HG03196 (cell line): ENCODE measurements around the gene LIN7A.

Experiments used
- ATAC-seq: cut with Tn5 transposase; IDR thresholded peaks from one replicate; pipeline ENCODE4 v1.9.1; 2021; ENCODE audit not compliant: unreplicated experiment

Gene LIN7A, protein sequence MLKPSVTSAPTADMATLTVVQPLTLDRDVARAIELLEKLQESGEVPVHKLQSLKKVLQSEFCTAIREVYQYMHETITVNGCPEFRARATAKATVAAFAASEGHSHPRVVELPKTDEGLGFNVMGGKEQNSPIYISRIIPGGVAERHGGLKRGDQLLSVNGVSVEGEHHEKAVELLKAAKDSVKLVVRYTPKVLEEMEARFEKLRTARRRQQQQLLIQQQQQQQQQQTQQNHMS

DNA sequence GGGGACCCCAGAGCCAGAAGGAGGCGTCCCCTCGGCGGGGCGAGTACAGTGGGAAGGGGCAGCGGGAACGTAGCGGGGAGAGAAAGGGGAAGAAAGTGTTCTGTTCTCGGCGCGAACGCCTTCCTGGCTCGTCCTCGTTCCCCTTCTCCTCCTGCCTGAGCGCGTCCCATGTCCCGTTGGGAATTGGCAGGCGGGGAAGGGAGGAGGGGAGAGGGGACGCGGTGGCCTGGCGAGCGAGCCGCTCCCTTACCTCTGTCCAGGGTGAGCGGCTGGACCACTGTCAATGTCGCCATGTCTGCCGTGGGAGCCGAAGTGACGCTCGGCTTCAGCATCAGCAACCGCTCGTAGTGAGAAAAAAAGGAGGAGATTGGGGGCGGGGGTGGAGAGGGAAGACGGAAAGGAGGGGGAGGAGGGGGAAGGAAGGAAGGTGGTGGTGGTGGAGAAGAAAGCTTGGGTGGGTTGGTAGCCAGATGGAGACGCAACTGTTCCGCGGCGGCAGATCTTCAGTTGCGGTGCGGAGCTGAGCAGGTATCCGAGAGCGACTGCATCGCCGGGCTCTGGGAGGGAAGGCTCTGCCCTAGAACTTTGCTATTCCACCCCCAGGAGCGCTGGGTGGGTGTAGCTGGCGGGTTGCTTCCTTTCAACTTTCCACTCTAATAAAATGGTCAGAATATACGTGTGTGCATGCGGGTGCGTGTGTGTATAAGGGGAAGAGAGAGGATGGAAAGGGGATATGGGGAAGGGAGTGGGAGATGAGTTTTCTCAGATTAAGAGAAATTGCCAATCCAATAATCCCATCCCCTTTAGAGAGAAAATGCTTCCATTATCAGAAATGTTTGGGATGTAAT, at the start of gene LIN7A:
LIN7A (minus strand) TSS at position 544 of the 848 bp plus-strand sequence; CDS start at position 332, 212 bp downstream.
- ATAC-seq, result peak; percentile 18

DNA sequence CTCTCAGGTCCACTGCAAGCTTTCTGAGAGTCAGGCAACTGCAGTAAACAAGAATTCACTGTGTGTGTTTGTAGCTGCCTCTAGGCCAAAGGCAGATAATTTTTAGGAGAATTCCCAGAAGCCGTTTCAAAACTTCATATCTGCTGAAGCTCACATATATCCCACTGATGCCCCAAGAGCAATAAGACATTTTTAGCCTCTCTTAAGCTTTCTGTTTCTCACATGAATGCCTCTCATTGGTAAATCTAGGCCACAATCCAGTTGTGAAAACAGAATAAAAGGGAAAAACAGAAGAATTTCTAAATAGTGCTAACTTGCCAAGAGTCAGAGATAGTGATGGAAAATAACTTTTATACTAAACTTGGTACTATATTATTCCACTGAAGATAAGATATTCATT, 48.5 kb upstream of the LIN7A start:
- no peak for ATAC-seq

DNA sequence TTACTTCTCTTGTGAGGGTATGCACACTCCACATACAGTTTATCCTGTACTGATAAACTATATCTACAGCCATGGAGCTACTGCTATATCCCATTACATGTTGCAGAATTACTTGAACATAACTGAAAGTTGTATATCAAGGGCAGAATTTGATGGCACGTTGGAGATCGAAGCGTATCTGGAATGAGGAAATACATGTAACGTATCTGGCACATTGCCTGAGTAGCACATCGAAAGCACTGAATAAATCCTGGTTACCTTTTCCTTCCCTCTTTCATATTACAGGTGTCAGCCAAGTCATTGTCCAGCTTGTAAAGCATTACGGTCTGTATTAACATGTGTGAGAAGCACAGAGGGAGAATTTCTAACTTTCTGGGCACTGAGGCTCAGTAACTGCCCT, 42.1 kb upstream of the LIN7A start:
- ATAC-seq, result no peak

DNA sequence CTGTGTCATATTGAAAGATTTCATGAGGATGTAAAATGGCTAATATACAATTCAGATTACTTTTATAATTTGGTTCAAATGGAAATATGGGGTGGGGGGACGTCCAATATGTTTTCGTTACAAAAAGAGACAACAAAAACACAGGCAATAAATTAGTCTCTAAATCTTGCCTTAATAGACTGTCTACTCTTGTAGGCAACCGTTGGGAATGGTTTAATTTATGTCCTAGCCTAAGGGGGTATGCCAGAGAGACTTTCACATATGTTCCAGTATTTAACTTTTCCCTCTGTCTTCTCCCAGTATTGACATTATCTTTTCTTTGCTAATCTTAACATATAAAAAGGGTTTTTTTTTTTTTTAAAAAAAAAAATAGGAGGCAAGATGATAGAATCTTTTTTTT, 41.5 kb upstream of the LIN7A start:
- ATAC-seq, result no peak

DNA sequence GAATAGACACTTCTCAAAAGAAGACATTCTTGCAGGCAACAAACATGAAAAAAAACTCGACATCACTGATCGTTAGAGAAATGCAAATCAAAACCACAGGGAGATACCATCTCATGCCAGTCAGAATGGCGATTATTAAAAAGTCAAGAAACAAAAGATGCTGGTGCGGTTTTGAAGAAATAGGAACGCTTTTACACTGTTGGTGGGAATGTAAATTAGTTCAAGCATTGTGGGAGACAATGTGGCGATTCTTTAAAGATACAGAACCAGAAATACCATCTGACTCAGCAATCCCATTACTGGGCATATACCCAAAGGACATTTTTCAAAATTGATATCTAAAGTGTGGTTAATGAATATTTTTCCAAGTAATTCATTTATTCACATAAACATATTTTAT, 39.6 kb upstream of the LIN7A start:
- no peak for ATAC-seq

DNA sequence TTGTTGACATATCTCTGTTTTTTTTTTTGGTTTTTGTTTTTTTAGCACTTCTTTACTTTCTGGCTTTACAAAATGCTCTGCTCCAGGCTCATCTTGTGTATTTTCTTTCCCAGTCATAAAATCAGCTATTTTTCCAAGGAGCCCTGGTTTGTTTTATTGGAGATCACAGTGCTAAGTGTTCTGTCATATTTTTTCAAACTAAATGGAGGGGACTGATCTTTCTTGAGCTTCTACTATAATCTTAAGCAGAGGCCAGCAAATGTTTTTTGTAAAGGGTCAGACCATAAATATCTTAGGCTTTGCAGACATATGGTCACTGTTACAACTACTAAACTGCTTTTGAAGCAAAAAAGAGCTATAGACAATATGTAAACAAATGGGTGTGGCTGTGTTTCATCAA, 30.6 kb upstream of the LIN7A start:
- ATAC-seq, result no peak

DNA sequence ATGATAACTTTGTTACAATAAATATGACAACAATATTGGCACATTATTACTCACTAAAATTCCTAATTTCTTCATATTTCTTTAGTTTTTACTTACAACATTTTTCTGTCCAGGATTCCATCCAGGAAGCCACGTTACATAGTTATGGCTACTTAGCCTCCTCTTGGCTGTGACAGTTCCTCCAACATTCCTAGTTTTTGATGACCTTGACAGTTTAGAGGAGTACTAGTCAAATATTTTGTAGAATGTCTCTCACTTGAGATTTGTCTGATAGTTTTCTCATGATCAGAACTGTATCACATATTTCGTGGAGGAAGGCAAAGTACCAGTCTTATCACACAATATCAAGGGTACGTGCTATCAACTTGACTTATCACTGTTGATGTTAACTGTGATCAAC, 29.8 kb upstream of the LIN7A start:
- ATAC-seq, result no peak

DNA sequence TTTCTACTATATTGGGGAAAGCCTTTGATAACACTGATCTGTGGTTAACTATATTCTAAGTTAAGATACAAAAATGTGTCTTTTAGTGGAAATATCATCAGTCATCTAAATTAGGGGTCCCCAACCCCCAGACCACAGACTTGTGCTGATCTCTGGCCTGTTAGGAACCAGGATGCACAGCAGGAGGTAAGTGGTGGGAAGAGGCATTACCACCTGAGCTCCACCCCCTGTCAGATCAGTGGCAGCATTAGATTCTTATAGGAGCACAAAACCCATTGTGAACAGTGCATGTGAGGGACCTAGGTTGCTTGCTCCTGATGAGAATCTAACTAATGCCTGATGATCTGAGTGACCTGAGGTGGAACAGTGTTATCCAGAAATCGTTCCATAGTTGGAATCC, 28.3 kb upstream of the LIN7A start:
- no peak for ATAC-seq

DNA sequence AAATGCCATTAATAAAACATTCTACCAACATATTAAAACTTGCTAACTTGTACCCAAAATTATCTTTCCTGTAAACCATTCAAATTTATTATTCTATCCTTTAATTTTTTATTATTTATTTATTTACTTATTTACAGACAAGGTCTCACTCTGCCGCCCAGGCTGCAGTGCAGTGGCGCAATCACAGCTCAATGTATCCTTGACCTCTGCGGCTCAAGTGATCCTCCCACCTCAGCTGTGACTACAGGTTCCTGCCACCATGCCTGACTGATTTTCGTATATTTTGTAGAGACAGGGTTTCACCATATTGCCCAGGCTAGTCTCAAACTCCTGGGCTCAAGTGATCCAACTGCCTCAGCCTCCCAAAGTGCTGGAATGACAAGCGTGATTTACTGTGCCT, 20.4 kb upstream of the LIN7A start:
- no peak for ATAC-seq

DNA sequence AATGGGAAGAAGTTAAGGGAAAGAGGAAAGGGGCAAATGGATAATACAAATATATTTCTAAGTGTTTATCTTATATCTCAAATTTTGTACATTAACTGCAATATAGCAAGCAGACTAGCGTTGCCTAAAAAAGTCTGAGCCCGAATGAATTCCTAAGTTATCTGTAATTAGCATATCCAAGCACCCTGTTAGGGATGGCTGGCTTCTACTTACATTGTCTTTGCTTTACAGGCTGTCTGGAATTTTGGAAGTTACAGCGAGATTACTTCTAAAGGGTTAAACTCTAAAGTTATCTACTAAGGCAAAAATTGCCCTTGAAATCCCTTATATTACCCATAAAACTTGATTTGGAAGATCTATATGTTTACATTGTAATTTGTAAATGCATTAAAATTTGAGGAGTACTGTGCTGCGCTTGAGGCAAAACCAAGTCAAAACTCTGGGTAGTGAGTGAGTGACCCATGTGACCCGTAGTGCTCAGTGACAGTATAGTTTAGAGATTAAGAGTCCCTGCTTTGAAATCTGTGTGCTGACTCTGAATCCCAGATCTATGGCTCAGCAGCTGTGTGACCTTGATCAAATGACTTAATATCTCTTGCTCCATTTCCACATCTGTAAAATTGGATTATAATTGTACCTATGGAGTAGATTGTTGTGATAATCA, 17.3 kb upstream of the LIN7A start:
- ATAC-seq, result no peak

DNA sequence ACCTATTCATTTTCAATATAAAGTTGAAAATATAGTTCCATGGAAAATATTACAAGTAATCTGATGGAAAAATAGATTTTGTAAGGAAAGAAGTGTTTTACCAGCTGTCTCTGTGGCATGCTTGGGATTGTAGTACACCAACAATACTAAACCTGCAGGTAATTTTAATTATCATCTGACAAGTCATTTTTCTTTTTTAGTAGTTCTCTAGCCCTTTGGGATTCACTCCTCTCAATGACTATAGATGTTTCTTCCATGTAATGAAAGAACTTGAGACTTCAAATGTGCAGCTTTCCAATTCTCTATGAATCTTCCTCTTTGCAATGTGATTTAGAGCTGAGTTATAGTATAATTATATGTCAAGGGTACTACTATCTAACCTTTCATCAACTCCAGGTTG, 14.7 kb upstream of the LIN7A start:
- ATAC-seq, result no peak

DNA sequence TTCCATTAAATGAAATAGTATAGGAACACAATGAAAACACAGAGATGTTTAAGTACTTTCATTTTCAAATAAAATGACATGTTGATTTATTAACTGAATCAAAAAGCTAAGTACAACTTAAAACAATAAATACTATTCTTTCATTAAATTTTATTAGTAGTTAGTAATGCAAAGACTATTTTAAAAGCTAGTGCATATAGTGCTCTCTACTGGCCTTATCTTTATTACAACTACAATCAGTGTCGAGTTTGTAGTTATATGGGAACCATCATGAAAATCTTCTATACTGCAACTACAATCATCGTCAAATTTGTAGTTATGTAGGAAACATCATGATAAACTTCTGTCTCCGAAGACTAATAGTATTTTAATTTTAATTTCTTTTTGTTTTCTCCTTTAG, 8.9 kb upstream of the LIN7A start:
- ATAC-seq, result no peak

DNA sequence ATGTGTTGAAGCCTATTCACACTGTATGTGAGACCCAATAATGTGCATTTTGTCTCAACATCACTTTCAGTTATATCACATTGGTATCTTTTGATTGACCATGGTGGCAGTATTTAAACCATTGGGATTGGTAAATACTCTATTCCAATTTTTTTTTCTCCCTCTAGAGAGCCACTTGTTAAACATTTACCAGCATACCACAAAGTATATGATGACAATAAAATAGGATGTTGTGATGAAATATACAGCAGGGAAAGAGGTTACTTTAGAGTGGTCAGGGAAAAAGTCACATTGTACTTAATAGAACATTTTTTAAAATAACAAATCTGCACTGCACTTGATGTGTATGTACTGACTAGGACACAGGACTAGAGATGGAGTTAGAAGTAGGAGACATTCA, 5.6 kb upstream of the LIN7A start:
- ATAC-seq, result no peak

DNA sequence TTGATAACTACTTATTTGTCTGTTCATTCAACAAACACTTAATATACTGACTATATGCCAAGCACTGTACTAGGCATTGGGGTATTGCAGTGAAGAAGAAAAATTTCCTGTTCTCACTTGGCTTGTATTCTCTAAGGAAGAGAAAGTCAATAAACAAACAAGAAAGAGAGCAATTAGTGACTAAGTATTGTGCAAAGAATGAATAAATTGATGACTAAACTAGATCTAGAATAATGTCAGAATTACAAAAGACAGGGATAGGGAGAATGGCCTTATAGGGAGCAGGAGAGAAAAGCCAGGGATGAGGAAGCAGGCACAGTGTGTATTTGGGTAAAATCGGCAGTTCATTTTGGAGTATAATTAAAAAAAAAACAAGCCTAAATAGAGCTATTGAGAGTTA, 4.2 kb upstream of the LIN7A start:
- ATAC-seq, result no peak

DNA sequence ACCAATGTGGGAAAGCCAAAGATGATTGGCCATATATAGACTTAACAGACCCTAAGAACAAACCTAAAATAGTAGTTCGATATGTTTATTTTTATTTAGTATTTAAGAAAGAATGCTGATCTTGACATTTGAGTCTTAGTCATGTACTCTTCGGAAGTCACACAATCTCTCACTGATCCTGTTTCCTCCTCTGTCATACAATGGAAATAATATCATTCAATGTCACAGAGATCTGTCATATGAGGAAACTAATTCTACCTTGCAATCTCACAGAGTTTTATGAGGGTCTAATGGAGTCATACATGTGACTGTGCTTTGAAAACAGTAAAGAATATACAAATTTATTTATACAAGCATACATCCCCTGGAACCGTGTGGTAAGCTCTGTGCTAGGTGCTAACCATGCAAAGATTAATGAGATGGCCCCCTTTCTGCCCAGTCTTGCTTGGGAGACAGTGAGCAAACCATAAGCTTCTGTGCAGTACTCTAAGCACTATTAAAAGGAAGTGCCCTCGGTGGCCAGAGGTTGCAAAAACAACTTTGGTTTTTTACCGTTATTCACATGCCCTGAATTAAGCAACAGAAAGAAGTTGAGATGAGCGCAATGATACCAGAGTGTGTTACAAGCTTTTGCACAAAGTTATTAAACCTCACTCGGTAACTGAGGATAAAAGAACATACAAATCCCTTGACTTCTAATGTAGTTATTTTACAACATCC, 1.7 kb upstream of the LIN7A start:
- no peak for ATAC-seq

DNA sequence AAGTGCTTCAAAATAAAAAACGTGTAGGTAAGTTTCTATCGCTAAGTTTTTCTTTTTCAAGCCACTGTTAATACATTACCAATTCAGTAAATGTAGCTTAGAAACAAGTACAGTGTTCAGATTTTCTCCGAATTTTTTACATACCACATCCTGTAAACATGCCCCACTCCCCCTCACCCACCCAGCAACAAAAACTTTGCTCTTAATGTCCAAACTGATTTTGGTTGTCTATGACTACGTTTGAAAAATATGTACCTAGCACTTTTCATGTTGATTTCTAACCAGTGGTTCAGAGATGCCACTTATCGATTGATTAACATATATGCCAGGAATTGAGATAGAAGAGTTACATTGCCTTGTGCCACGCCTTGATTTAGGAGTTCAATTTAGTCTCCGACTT, 663 bp upstream of the LIN7A start:
- no peak for ATAC-seq

DNA sequence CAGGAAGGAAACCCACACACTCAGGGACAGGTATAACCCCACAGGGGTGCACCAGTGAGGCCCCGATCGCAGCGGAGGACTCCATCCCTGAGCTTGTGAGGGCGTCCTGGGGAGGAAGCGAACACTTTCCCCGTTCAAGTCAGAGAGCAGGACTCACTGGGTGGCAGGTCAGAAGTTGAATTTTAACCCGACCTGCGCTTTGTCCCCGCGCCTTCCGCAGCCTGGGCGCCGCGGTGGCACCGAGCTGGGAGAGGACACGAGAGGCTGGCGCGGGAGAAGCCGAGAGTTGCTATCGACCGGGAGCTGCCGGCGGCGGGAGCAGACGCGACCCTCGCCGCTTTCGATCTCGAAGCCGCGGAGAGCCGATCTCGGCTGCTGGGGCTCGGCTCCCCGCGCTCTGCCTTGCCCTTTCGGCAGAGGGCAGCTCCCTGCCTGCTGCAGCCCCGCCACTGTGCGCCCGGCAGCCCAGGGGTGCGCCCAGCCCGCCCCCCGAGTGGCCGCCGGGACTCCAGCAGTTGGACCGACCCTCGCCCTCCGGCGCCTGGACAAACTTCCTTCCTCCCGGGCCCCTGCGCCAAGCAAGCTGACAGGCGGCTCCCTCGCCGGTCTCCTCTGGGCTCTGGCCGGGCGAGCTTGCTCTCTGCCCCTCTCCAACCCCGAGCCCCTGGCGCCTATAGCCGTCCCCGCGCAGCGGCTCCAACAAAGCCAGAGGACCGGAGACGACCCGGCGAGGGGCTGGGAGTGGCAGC, 918 bp downstream of the LIN7A start:
- ATAC-seq, result peak; percentile 59

DNA sequence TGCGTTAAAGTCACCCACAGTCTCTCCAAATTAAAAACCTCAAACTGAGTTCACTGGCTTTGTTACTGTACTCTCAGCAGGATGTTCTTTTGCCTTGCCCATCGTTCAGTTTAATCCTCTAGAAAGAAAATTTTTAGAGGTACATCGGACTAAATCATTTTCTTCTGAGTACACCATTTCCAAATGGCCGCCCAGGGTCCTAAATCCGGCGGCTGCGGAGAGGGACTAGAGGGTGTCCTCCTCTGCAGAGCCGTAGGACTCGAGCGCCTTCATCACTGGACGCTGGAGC, 1.4 kb downstream of the LIN7A start:
- no peak for ATAC-seq

DNA sequence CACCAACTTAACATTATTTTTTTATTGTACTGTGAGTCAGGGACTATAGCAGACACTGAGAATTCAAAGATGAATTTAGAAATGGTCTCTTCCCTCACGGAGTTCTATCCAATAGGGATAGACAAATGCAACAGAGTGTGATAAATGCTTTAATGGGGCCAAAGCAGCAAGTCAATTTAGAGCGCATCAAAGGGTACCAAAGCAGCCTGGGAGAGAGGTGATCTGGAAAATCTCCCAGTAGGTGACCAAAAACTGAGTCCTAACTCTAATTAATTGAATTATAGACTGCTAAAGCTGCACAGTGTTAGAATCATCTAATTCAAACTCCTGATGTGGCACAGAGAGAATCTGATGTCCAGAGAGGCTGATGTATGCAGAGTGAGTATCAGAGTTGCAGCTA, 2.6 kb downstream of the LIN7A start:
- ATAC-seq, result no peak

DNA sequence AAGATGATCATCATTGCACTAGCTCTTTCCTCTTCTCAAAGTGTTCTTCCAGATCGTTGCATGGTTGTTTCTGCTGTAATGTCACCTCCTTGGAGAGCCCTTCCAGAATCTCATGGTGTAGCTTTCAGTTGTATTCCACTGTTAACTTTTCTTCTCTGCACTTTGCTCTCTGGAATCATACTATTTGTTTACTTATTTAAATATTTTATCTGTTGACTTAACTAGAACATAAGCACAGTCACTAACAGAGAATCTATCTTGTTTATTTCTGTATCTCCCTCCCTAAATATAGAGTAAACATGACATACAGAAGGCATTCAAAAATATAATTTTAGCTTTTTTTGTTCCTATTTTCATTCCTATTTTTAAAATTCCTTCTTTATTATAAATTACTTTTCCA, 11.8 kb downstream of the LIN7A start:
- no peak for ATAC-seq

DNA sequence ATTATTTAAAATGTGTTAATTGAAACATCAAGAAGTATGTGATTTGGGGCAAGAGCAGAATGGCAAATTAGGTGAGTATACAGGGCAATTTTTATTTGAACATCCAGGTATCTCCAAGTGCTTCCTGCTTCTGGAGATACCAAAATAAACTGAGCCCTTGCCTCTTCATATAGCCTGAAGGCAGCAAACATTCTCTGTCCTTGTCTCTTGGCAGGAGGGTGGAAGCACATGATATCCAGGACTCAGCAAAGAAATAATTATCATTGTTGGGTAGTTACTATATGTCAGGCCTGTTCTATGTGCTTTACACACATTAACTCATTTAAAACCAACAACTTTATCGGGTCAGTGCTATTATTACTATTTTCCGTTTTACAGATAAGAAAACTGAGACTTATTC, 12.5 kb downstream of the LIN7A start:
- no peak for ATAC-seq
